Loucy (cell line): ENCODE measurements around the gene KRT13.

Experiments
- EZH2phosphoT487 ChIP-seq: fragments of 200-600 bp; IDR thresholded peaks from 2 replicates; pipeline ENCODE4 v1.6.1; 2018; ENCODE audit warnings: antibody characterized with exemption, mild to moderate bottlenecking, moderate library complexity, borderline replicate concordance
- TF ChIP-seq, protein P1 (sequence below): fragments of 200-600 bp; sonication (generic); conservative IDR thresholded peaks from 2 replicates; pipeline ENCODE4 v1.5.1; 2014; ENCODE audit warnings: mild to moderate bottlenecking, antibody characterized with exemption, low read length

- TF ChIP-seq, protein P1, sequence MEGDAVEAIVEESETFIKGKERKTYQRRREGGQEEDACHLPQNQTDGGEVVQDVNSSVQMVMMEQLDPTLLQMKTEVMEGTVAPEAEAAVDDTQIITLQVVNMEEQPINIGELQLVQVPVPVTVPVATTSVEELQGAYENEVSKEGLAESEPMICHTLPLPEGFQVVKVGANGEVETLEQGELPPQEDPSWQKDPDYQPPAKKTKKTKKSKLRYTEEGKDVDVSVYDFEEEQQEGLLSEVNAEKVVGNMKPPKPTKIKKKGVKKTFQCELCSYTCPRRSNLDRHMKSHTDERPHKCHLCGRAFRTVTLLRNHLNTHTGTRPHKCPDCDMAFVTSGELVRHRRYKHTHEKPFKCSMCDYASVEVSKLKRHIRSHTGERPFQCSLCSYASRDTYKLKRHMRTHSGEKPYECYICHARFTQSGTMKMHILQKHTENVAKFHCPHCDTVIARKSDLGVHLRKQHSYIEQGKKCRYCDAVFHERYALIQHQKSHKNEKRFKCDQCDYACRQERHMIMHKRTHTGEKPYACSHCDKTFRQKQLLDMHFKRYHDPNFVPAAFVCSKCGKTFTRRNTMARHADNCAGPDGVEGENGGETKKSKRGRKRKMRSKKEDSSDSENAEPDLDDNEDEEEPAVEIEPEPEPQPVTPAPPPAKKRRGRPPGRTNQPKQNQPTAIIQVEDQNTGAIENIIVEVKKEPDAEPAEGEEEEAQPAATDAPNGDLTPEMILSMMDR, result no peak
- no peak for TF ChIP-seq EZH2phosphoT487
Measured at GRCh38 chr17:41533613-41534012, 28.2 kb upstream of the KRT13 start.
